ENCODE measurements around the gene HMOX2. TPM values are rescaled to one million over a fixed set of nuclear protein-coding genes. Genes with fewer than 3 reads are reported as not detected.

Gene HMOX2
- total and polyA plus RNA-seq, 2 of the 13 experiments (the other 11 are each of a cell fraction or from before 2014, with no cell fraction given), result 60.3 to 70.4 TPM

- TF ChIP-seq, protein P1, sequence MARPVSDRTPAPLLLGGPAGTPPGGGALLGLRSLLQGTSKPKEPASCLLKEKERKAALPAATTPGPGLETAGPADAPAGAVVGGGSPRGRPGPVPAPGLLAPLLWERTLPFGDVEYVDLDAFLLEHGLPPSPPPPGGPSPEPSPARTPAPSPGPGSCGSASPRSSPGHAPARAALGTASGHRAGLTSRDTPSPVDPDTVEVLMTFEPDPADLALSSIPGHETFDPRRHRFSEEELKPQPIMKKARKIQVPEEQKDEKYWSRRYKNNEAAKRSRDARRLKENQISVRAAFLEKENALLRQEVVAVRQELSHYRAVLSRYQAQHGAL (CRISPR knock-in tag; IDR thresholded peaks at IDR 0.05; ENCODE audit: not compliant biosample characterization), result peak; percentile 93
- TF ChIP-seq AGO1 (IDR thresholded peaks at IDR 0.05; ENCODE audit: low read depth, low read length, poor library complexity, severe bottlenecking) (no peak), ARID2 (CRISPR knock-in tag; IDR thresholded peaks at IDR 0.05; ENCODE audit: borderline replicate concordance) (peak; percentile 100), NONO (IDR thresholded peaks at IDR 0.05) (no peak), NONO (CRISPR knock-in tag; conservative IDR thresholded peaks at IDR 0.05) (peak; percentile 96), NCOR1 (IDR thresholded peaks at IDR 0.05; ENCODE audit: borderline replicate concordance, low read length) (peak; percentile 91), ZBTB38 (CRISPR knock-in tag; IDR thresholded peaks at IDR 0.05) (peak; percentile 97), ZZZ3 (CRISPR knock-in tag; IDR thresholded peaks at IDR 0.05; ENCODE audit: borderline replicate concordance) (peak; percentile 98), FOSL1 (CRISPR knock-in tag; IDR thresholded peaks at IDR 0.05; ENCODE audit: borderline replicate concordance) (no peak), ATF7-NPFF (CRISPR knock-in tag; IDR thresholded peaks at IDR 0.05; ENCODE audit: low read depth) (peak; percentile 100), TEF (CRISPR knock-in tag; IDR thresholded peaks at IDR 0.05) (peak; percentile 94; the same call in 1 of the 2 replicates), HOXA7 (CRISPR knock-in tag; IDR thresholded peaks at IDR 0.05) (peak; percentile 93), SIX1 (CRISPR knock-in tag; IDR thresholded peaks at IDR 0.05; ENCODE audit: borderline replicate concordance) (peak; percentile 47; the same call in 1 of the 2 replicates), SMARCC2 (IDR thresholded peaks at IDR 0.05) (no peak)
- TF ChIP-seq, protein P2, sequence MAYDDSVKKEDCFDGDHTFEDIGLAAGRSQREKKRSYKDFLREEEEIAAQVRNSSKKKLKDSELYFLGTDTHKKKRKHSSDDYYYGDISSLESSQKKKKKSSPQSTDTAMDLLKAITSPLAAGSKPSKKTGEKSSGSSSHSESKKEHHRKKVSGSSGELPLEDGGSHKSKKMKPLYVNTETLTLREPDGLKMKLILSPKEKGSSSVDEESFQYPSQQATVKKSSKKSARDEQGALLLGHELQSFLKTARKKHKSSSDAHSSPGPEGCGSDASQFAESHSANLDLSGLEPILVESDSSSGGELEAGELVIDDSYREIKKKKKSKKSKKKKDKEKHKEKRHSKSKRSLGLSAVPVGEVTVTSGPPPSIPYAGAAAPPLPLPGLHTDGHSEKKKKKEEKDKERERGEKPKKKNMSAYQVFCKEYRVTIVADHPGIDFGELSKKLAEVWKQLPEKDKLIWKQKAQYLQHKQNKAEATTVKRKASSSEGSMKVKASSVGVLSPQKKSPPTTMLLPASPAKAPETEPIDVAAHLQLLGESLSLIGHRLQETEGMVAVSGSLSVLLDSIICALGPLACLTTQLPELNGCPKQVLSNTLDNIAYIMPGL (CRISPR knock-in tag; IDR thresholded peaks at IDR 0.05; ENCODE audit: borderline replicate concordance in 1 of 2, low read depth in 1 of 2), result peak; percentile 91 to 92
- TF ChIP-seq, protein P3, sequence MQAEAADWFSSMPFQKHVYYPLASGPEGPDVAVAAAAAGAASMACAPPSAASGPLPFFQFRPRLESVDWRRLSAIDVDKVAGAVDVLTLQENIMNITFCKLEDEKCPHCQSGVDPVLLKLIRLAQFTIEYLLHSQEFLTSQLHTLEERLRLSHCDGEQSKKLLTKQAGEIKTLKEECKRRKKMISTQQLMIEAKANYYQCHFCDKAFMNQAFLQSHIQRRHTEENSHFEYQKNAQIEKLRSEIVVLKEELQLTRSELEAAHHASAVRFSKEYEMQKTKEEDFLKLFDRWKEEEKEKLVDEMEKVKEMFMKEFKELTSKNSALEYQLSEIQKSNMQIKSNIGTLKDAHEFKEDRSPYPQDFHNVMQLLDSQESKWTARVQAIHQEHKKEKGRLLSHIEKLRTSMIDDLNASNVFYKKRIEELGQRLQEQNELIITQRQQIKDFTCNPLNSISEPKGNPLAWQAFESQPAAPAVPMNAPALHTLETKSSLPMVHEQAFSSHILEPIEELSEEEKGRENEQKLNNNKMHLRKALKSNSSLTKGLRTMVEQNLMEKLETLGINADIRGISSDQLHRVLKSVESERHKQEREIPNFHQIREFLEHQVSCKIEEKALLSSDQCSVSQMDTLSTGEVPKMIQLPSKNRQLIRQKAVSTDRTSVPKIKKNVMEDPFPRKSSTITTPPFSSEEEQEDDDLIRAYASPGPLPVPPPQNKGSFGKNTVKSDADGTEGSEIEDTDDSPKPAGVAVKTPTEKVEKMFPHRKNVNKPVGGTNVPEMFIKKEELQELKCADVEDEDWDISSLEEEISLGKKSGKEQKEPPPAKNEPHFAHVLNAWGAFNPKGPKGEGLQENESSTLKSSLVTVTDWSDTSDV (CRISPR knock-in tag; IDR thresholded peaks at IDR 0.05), result peak; percentile 99
- TF ChIP-seq, protein P4, sequence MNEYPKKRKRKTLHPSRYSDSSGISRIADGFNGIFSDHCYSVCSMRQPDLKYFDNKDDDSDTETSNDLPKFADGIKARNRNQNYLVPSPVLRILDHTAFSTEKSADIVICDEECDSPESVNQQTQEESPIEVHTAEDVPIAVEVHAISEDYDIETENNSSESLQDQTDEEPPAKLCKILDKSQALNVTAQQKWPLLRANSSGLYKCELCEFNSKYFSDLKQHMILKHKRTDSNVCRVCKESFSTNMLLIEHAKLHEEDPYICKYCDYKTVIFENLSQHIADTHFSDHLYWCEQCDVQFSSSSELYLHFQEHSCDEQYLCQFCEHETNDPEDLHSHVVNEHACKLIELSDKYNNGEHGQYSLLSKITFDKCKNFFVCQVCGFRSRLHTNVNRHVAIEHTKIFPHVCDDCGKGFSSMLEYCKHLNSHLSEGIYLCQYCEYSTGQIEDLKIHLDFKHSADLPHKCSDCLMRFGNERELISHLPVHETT (CRISPR knock-in tag; conservative IDR thresholded peaks at IDR 0.05), result peak; percentile 92; the same call in 1 of the 2 replicates
- TF ChIP-seq, protein P5, sequence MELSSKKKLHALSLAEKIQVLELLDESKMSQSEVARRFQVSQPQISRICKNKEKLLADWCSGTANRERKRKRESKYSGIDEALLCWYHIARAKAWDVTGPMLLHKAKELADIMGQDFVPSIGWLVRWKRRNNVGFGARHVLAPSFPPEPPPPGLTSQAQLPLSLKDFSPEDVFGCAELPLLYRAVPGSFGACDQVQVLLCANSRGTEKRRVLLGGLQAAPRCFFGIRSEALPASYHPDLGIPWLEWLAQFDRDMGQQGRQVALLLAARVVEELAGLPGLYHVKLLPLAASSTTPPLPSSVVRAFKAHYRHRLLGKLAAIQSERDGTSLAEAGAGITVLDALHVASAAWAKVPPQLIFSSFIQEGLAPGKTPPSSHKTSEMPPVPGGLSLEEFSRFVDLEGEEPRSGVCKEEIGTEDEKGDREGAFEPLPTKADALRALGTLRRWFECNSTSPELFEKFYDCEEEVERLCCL (CRISPR knock-in tag; IDR thresholded peaks at IDR 0.05; ENCODE audit: borderline replicate concordance), result peak; percentile 98; the same call in 1 of the 2 replicates
Observed at GRCh38 chr16:4538350-4539235, 62.4 kb downstream of the HMOX2 start, which contains the start of gene CDIP1 (continued).
